ENCODE data around the gene CRISPLD2.

CRISPLD2 gene

GRCh38 chr16:84885342-84885910 is 65.6 kb downstream of the CRISPLD2 start:
- no peak for DNase-seq
- no peaks in the 10 kb centered on the region for H3K4me1 ChIP-seq (ENCODE audit: low read length)
- H3K9me2 ChIP-seq (replicated peaks; ENCODE audit: insufficient read depth, low read length), result no peaks in the 10 kb centered on the region
- H3K4me3 ChIP-seq (ENCODE audit: low read length), result no peak overlapping the region
- no peaks in the 10 kb centered on the region for H3K9me3 ChIP-seq (replicated peaks; ENCODE audit: insufficient read depth, low read length)
- H3K27ac ChIP-seq (ENCODE audit: low read length), result no peak overlapping the region
- no peak overlapping the region for H2AFZ ChIP-seq (ENCODE audit: low read length)
- H3K79me2 ChIP-seq (ENCODE audit: low read length), result no peaks in the 10 kb centered on the region
- no peaks in the 10 kb centered on the region for H4K20me1 ChIP-seq (ENCODE audit: insufficient read depth, low read length)
- peaks cover 81% of the 10 kb centered on the region for H3K27me3 ChIP-seq (replicated peaks; ENCODE audit: insufficient read depth, low read length)
- TF ChIP-seq EZH2phosphoT487 (IDR thresholded peaks at IDR 0.05; ENCODE audit: low read length) (no peak), CTCF (IDR thresholded peaks at IDR 0.05; ENCODE audit: low read length) (no peak), EZH2 (optimal IDR thresholded peaks at IDR 0.05; ENCODE audit: low read depth, low read length) (no peak)
- H3F3A ChIP-seq (ENCODE audit: insufficient read depth, low read length), result no peaks in the 10 kb centered on the region
- no peak overlapping the region for H3K9ac ChIP-seq (ENCODE audit: low read length)
- no peak overlapping the region for H3K4me2 ChIP-seq (ENCODE audit: low read depth, low read length)
- H3K36me3 ChIP-seq (replicated peaks; ENCODE audit: insufficient read depth, low read length), result no peaks in the 10 kb centered on the region

DNA sequence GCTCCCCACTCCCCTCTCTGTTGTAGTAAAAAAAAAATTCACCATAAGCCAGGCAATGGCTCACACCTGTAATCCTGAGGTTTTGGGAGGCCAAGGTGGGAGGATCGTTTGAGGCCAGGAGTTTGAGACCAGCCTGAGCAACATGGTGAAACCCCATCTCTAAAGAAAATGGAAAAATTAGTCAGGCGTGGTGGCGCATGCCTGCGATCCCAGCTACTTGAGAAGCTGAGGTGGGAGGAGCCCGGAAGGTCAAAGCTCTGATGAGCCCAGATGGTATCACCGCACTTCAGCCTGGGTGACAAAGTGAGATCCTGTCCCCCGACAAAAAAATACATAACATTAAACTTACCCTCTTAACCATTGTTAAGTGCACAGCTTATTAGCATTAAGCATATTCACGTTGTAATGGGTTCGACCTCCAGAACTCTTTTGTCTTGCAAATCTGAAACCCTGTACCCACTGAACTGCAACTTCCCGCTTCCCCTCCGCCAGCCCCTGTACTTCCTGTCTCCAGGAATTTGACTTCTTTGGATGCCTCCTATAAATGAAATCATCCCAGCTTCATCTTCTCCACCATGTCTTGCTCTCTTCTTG is 66.8 kb downstream of the CRISPLD2 start:
- H3K4me1 ChIP-seq (ENCODE audit: low read length), result no peaks in the 10 kb centered on the region
- TF ChIP-seq CTCF (IDR thresholded peaks at IDR 0.05; ENCODE audit: low read length) (no peak), EZH2phosphoT487 (IDR thresholded peaks at IDR 0.05; ENCODE audit: low read length) (no peak), EZH2 (optimal IDR thresholded peaks at IDR 0.05; ENCODE audit: low read depth, low read length) (no peak)
- no peak for DNase-seq

GRCh38 chr16:84887207-84887606 is 67.4 kb downstream of the CRISPLD2 start:
- Histone ChIP-seq H3K9me2 (replicated peaks; ENCODE audit: insufficient read depth, low read length) (no peaks in the 10 kb centered on the region), H3K79me2 (ENCODE audit: low read length) (no peaks in the 10 kb centered on the region), H3K9ac (ENCODE audit: low read length) (no peak overlapping the region), H3K4me1 (ENCODE audit: low read length) (no peaks in the 10 kb centered on the region), H3K36me3 (replicated peaks; ENCODE audit: insufficient read depth, low read length) (no peaks in the 10 kb centered on the region), H3K4me3 (ENCODE audit: low read length) (no peak overlapping the region), H3K4me2 (ENCODE audit: low read depth, low read length) (no peak overlapping the region), H3F3A (ENCODE audit: insufficient read depth, low read length) (no peaks in the 10 kb centered on the region), H2AFZ (ENCODE audit: low read length) (no peak overlapping the region), H3K27me3 (replicated peaks; ENCODE audit: insufficient read depth, low read length) (peaks cover 85% of the 10 kb centered on the region), H3K9me3 (replicated peaks; ENCODE audit: insufficient read depth, low read length) (no peaks in the 10 kb centered on the region), H4K20me1 (ENCODE audit: insufficient read depth, low read length) (no peaks in the 10 kb centered on the region), H3K27ac (ENCODE audit: low read length) (no peak overlapping the region)
- DNase-seq, result no peak
- TF ChIP-seq EZH2 (optimal IDR thresholded peaks at IDR 0.05; ENCODE audit: low read depth, low read length), result no peak
- TF ChIP-seq EZH2phosphoT487 (IDR thresholded peaks at IDR 0.05; ENCODE audit: low read length), result no peak
- no peak for TF ChIP-seq CTCF (IDR thresholded peaks at IDR 0.05; ENCODE audit: low read length)

More for the DNA sequence above, 66.8 kb downstream of the CRISPLD2 start:
- H3K9me3 ChIP-seq (replicated peaks; ENCODE audit: insufficient read depth, low read length), result no peaks in the 10 kb centered on the region
- H3K27ac ChIP-seq (ENCODE audit: low read length), result no peak overlapping the region
- no peak overlapping the region for H3K9ac ChIP-seq (ENCODE audit: low read length)
- no peak overlapping the region for H3K4me2 ChIP-seq (ENCODE audit: low read depth, low read length)
- H3K27me3 ChIP-seq (replicated peaks; ENCODE audit: insufficient read depth, low read length), result peaks cover 83% of the 10 kb centered on the region
- no peaks in the 10 kb centered on the region for H3K79me2 ChIP-seq (ENCODE audit: low read length)
- H4K20me1 ChIP-seq (ENCODE audit: insufficient read depth, low read length), result no peaks in the 10 kb centered on the region
- H3K9me2 ChIP-seq (replicated peaks; ENCODE audit: insufficient read depth, low read length), result no peaks in the 10 kb centered on the region
- no peak overlapping the region for H2AFZ ChIP-seq (ENCODE audit: low read length)
- no peak overlapping the region for H3K4me3 ChIP-seq (ENCODE audit: low read length)
- H3F3A ChIP-seq (ENCODE audit: insufficient read depth, low read length), result no peaks in the 10 kb centered on the region
- H3K36me3 ChIP-seq (replicated peaks; ENCODE audit: insufficient read depth, low read length), result no peaks in the 10 kb centered on the region
